ENCODE results near the gene SLC16A12. TPM values are rescaled to one million over a fixed set of nuclear protein-coding genes. Genes with fewer than 3 reads are reported as not detected.
"Not testable (repeated sequence)": the region's sequence is repeated elsewhere in the genome, so short reads cannot be mapped to it uniquely, and the experiment has no call there.

The SLC16A12 gene
- total RNA-seq, 2 experiments from 2014 or later: not detected

GRCh38 chr10:89404104-89405047 lies 131.0 kb downstream of the SLC16A12 start:
- CTCF ChIA-PET: interaction anchor here (1.0 kb wide), 1 partner anchor 9 kb away, joined by 3 read pairs; no protein-coding TSS in a partner anchor

GRCh38 chr10:89403043-89403442 lies 132.4 kb downstream of the SLC16A12 start:
- H3K4me1 Mint-ChIP-seq (ENCODE audit: low read depth): peaks cover 4% of the 10 kb centered on the region
- intact Hi-C loops (cut with micrococcal nuclease): no loop called here
- peaks cover 2% of the 10 kb centered on the region for H3K9me3 Mint-ChIP-seq
- H3K4me3 Mint-ChIP-seq: no peak overlapping the region
- DNase-seq: no peak
- no peak overlapping the region for H3K27ac Mint-ChIP-seq
- no peaks in the 10 kb centered on the region for H3K27me3 Mint-ChIP-seq (ENCODE audit: low read depth)
- peaks cover 7% of the 10 kb centered on the region for H3K36me3 Mint-ChIP-seq (ENCODE audit: low read depth)
- CTCF ChIA-PET: interaction anchor here (1.0 kb wide), 3 partner anchors 10 to 146 kb away, joined by 3 to 4 read pairs (median 3); partner anchors contain the start of gene IFIT5

More at GRCh38 chr10:89404104-89405047, 131.0 kb downstream of the SLC16A12 start:
- Mint-ChIP-seq H3K27ac (no peak overlapping the region), H3K36me3 (ENCODE audit: low read depth) (peaks cover 7% of the 10 kb centered on the region), H3K27me3 (ENCODE audit: low read depth) (no peaks in the 10 kb centered on the region), H3K4me3 (no peak overlapping the region), H3K9me3 (peaks cover 2% of the 10 kb centered on the region), H3K4me1 (ENCODE audit: low read depth) (peaks cover 4% of the 10 kb centered on the region)
- intact Hi-C loops (cut with micrococcal nuclease): no loop called here
- DNase-seq: no peak

- Mint-ChIP-seq H3K27ac (no peak overlapping the region), H3K27me3 (ENCODE audit: low read depth) (no peaks in the 10 kb centered on the region), H3K9me3 (no peaks in the 10 kb centered on the region), H3K4me1 (ENCODE audit: low read depth) (peaks cover 12% of the 10 kb centered on the region), H3K4me3 (no peak overlapping the region), H3K36me3 (ENCODE audit: low read depth) (peaks cover 5% of the 10 kb centered on the region)
- CTCF ChIA-PET: interaction anchor here (0.8 to 1.6 kb wide), 3 partner anchors 10 to 138 kb away, joined by 3 to 5 read pairs (median 4); partner anchors contain the start of gene IFIT5
- DNase-seq: no peak
- intact Hi-C loops (cut with micrococcal nuclease): no loop called here
Measured at GRCh38 chr10:89399956-89400355, 135.4 kb downstream of the SLC16A12 start.

- H3K27me3 Mint-ChIP-seq (ENCODE audit: low read depth): no peaks in the 10 kb centered on the region
- no peak for DNase-seq
- H3K36me3 Mint-ChIP-seq (ENCODE audit: low read depth): no peaks in the 10 kb centered on the region
- CTCF ChIA-PET: interaction anchor here (0.8 kb wide), 1 partner anchor 266 kb away, joined by 4 read pairs; no protein-coding TSS in a partner anchor
- peaks cover 24% of the 10 kb centered on the region for H3K4me1 Mint-ChIP-seq (ENCODE audit: low read depth)
- no peak overlapping the region for H3K4me3 Mint-ChIP-seq
- no peak overlapping the region for H3K27ac Mint-ChIP-seq
- no peaks in the 10 kb centered on the region for H3K9me3 Mint-ChIP-seq
- intact Hi-C loops (cut with micrococcal nuclease): no loop called here
Measured at GRCh38 chr10:89398003-89398749, 137.2 kb downstream of the SLC16A12 start.

DNA sequence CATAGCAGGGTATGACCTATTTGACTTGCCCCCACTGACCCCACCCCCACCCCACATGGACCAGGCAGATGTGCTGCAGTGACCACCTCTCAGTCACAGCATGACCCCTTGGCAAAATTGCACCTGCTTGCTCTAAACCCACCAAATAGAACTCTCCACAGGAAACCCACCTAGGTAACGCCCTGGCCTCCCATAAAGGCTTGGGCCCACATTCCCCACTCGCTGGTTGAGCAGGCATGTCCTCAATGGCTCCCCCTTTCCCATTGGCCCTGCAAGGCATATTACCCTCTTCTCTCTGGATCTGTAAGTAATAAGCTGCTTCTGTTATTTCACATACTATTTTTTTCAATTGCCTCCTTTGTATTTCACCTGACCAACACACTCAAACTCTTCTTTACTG lies 140.3 kb downstream of the SLC16A12 start:
- no peak overlapping the region for H3K4me3 Mint-ChIP-seq

DNA sequence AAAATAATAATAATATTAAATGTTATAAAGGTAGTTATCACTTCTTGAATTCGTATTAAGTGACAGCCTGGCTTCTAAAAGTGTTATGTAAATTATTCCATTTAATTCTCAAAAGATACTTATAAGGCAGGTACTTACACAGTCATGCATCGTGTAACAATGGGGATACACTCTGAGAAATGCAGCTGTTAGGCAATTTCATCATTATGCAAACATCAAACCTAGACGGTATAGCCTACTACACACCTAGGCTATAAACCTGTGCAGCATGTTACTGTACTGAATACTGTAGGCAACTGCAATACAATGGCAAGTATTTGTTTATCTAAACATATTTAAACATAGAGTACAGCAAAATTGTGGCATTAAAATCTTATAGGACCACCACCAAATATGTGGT lies 141.5 kb downstream of the SLC16A12 start:
- Mint-ChIP-seq H3K27ac (no peak overlapping the region), H3K36me3 (ENCODE audit: low read depth) (no peaks in the 10 kb centered on the region), H3K27me3 (ENCODE audit: low read depth) (no peaks in the 10 kb centered on the region), H3K4me3 (no peak overlapping the region), H3K9me3 (no peaks in the 10 kb centered on the region), H3K4me1 (ENCODE audit: low read depth) (peaks cover 30% of the 10 kb centered on the region)
- intact Hi-C loops (cut with micrococcal nuclease): no loop called here
- no peak for DNase-seq
- CTCF ChIA-PET: interaction anchor here (1.6 kb wide), 1 partner anchor 10 kb away, joined by 5 read pairs; no protein-coding TSS in a partner anchor

More for the DNA sequence above, 140.3 kb downstream of the SLC16A12 start:
- Mint-ChIP-seq H3K9me3 (no peaks in the 10 kb centered on the region), H3K36me3 (ENCODE audit: low read depth) (no peaks in the 10 kb centered on the region), H3K27ac (no peak overlapping the region), H3K27me3 (ENCODE audit: low read depth) (no peaks in the 10 kb centered on the region), H3K4me1 (ENCODE audit: low read depth) (peaks cover 32% of the 10 kb centered on the region)
- no peak for DNase-seq
- CTCF ChIA-PET: no interaction called here
- intact Hi-C loops (cut with micrococcal nuclease): no loop called here

- Mint-ChIP-seq H3K27me3 (ENCODE audit: low read depth) (no peaks in the 10 kb centered on the region), H3K9me3 (no peaks in the 10 kb centered on the region), H3K27ac (no peak overlapping the region), H3K4me3 (peak overlapping the region; percentile 73), H3K4me1 (ENCODE audit: low read depth) (peaks cover 30% of the 10 kb centered on the region), H3K36me3 (ENCODE audit: low read depth) (no peaks in the 10 kb centered on the region)
- no peak for DNase-seq
- CTCF ChIA-PET: interaction anchor here (0.5 to 2.6 kb wide), 10 partner anchors 9 to 263 kb away, joined by 3 to 8 read pairs (median 4); partner anchors contain the start of gene IFIT5
- intact Hi-C loops (cut with micrococcal nuclease): loop anchor here (1.0 kb wide), 2 partner anchors 21 to 171 kb away; partner anchors contain the start of gene IFIT5
Measured at GRCh38 chr10:89392974-89393373, 142.4 kb downstream of the SLC16A12 start.

DNA sequence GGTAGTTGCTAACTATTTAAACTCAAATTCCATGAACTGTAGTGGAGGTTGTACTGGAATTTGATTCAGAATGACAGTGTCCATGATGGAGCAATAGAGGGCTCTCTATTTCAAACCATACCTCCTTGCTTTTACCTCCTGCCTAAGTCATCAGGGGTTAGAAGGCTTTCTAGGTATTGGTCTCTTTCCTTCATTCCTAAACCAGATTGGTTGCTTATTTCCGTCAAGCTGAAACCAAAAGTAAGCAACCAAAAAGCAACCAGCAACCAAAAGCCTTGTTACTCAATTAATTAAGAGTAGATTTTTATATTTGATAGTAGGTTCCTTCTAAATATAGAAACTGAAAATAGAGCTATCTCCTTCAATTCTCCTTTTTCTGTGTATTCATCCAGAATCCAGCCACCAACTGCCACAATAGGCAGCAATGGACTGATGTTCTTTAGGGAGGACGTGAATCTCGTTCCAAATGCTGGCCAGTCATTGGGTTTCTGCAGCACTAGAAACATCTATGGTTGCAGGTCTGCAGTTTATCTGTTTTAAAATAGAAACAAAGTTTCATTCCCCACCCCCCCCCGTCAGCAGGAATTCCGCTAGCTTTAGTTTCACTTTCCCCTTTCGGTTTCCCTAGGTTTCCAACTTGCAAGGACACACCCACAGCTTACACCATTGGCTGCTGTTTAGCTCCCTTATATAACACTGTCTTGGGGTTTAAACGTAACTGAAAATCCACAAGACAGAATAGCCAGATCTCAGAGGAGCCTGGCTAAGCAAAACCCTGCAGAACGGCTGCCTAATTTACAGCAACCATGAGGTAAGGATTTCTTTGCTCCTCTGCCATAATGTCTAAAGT lies 143.3 kb downstream of the SLC16A12 start, which contains the start of gene IFIT1:
Gene IFIT1, plus strand, starts transcription at position 717 of the 850 bp plus-strand sequence. Its CDS starts 90 bp downstream, at position 807.
- peak within 1 kb of the TSS; percentile 73 for H3K4me3 Mint-ChIP-seq
- CTCF ChIA-PET: interaction anchor here (0.6 to 2.6 kb wide), 9 partner anchors 8 to 264 kb away, joined by 3 to 8 read pairs (median 4); partner anchors contain the start of gene IFIT5
- peak; percentile 52 for DNase-seq
- H3K36me3 Mint-ChIP-seq (ENCODE audit: low read depth): no peaks in the 10 kb centered on the region
- H3K27me3 Mint-ChIP-seq (ENCODE audit: low read depth): no peaks in the 10 kb centered on the region
- intact Hi-C loops (cut with micrococcal nuclease): loop anchor here (1.0 to 2.0 kb wide), 3 partner anchors 22 to 172 kb away; partner anchors contain the start of gene IFIT5
- peak within 1 kb of the TSS; percentile 70 for H3K27ac Mint-ChIP-seq
- H3K4me1 Mint-ChIP-seq (ENCODE audit: low read depth): peaks cover 30% of the 10 kb centered on the region
- no peaks in the 10 kb centered on the region for H3K9me3 Mint-ChIP-seq

- H3K4me3 Mint-ChIP-seq: not testable (repeated sequence)
- intact Hi-C loops (cut with micrococcal nuclease): loop anchor here (2.0 kb wide), 1 partner anchor 22 kb away; no protein-coding TSS in a partner anchor
Measured at GRCh38 chr10:89391226-89391576, 144.2 kb downstream of the SLC16A12 start.

DNA sequence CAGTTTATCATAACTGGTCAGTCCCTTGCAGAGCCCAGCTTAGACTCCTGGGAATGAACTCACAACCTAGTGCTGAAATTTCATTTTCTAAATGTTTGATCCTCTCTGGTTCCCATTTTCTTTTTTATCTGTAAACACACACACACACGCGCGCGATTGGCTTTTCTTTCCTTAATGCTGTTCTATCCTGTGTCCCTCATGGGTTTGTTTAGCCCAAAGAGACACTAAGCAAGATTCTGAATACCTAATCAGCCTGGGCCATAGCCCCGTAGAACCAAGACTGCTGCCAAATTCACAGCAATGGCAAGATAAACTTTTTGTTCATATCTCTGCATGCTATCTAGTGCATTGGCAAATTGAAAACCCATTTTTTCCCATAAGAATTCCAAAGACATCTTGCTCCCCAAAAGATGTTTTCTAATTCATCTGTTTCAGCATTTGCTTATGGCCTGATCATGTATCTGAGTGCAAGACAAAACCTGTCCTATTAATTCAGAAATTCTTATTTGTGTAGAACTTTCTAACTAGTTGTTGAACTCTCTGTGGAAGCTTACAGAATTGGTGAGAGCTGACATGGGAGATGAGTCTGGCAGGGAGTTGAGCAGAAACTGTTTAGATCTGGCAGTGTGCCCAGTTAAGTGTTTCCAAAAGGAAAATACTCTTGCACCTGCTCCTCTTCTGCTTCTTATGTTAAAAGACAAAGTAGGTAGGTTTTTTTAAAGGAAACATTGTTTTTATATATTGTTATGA lies 144.7 kb downstream of the SLC16A12 start:
- H3K27ac Mint-ChIP-seq: no peak overlapping the region
- CTCF ChIA-PET: interaction anchor here (2.6 kb wide), 1 partner anchor 21 kb away, joined by 8 read pairs; no protein-coding TSS in a partner anchor
- H3K4me1 Mint-ChIP-seq (ENCODE audit: low read depth): peaks cover 27% of the 10 kb centered on the region
- no peaks in the 10 kb centered on the region for H3K27me3 Mint-ChIP-seq (ENCODE audit: low read depth)
- H3K36me3 Mint-ChIP-seq (ENCODE audit: low read depth): no peaks in the 10 kb centered on the region
- intact Hi-C loops (cut with micrococcal nuclease): loop anchor here (2.0 kb wide), 1 partner anchor 22 kb away; no protein-coding TSS in a partner anchor
- no peak overlapping the region for H3K4me3 Mint-ChIP-seq
- no peaks in the 10 kb centered on the region for H3K9me3 Mint-ChIP-seq
- DNase-seq: no peak

More at GRCh38 chr10:89391226-89391576, 144.2 kb downstream of the SLC16A12 start:
- H3K4me1 Mint-ChIP-seq (ENCODE audit: low read depth): peaks cover 28% of the 10 kb centered on the region
- not testable (repeated sequence) for H3K36me3 Mint-ChIP-seq (ENCODE audit: low read depth); H3K9me3 Mint-ChIP-seq; H3K27ac Mint-ChIP-seq; DNase-seq; H3K27me3 Mint-ChIP-seq (ENCODE audit: low read depth)
- CTCF ChIA-PET: interaction anchor here (0.6 to 2.6 kb wide), 2 partner anchors 22 to 512 kb away, joined by 3 to 8 read pairs; no protein-coding TSS in a partner anchor

All from activated naive CD4-positive, alpha-beta T cell treated with anti-CD3 and anti-CD28 coated beads for 36 hours (primary cell).